Measurements from ENCODE around the gene GTPBP4. TPM values are rescaled to one million over a fixed set of nuclear protein-coding genes. Genes with fewer than 3 reads are reported as not detected.

GTPBP4 gene
- total and polyA plus RNA-seq, 9 of the 15 experiments (the other 6 are each of a cell fraction or from before 2014, with no cell fraction given): 79.0 to 155 (median 128) TPM

DNA sequence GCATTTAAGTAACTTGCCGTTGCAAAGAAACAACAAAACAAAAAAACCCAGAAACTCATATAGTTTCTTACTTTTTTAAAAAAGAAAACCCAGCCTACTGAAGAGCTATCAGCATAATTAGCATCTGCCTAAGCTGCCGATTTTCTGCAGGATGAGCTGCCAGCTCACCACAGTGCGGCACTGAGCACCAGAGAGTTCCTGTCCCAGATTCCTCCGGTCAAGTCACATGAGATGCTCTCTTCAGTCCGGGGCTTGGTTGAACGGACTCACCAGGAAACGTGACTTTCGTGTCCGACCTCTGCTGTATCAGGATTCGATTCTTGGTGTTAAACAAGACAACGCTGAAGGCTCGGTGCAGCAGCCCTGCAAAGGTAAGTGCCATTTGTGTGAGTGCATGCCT, 34.2 kb downstream of the GTPBP4 start:
- Histone ChIP-seq H3K4me3 (no peak overlapping the region), H3K36me3 (ENCODE audit: control insufficient read depth, insufficient read depth, low read length) (peaks cover 23% of the 10 kb centered on the region; the same call in 2 of the 3 replicates), H4K20me1 (replicated peaks; ENCODE audit: control insufficient read depth, insufficient read depth, low read length) (no peaks in the 10 kb centered on the region), H3K9ac (ENCODE audit: insufficient read depth in 1 of 2, low read depth in 2 of 2, low read length in 2 of 2) (no peak overlapping the region), H3K9me1 (ENCODE audit: control insufficient read depth, insufficient read depth, low read length) (no peaks in the 10 kb centered on the region), H3K9me3 (replicated peaks; ENCODE audit: control insufficient read depth, insufficient read depth, low read depth, low read length) (no peaks in the 10 kb centered on the region), H3K27ac (ENCODE audit: extremely low read depth, low read depth, low read length) (no peak overlapping the region), H3K4me1 (replicated peaks in 1 of 2; ENCODE audit: control insufficient read depth in 2 of 2, insufficient read depth in 2 of 2, low read length in 2 of 2) (peaks cover 6 to 8% of the 10 kb centered on the region in 2 experiments; a peak in 3 of 5 replicates), H2AFZ (ENCODE audit: low read depth, low read length) (no peak overlapping the region), H3K27me3 (ENCODE audit: control insufficient read depth in 2 of 2, insufficient read depth in 2 of 2, low read length in 2 of 2) (no peaks in the 10 kb centered on the region), H3K4me2 (ENCODE audit: insufficient read depth, low read length) (no peak overlapping the region), H3K79me2 (ENCODE audit: control insufficient read depth, insufficient read depth, low read length) (no peaks in the 10 kb centered on the region)
- no peak for TF ChIP-seq ZBED1 (IDR thresholded peaks at IDR 0.05)
- no peak for TF ChIP-seq ZNF212 (CRISPR knock-in tag; IDR thresholded peaks at IDR 0.05)
- no peak for TF ChIP-seq CUX1 (CRISPR knock-in tag; IDR thresholded peaks at IDR 0.05)
- TF ChIP-seq, protein P1, sequence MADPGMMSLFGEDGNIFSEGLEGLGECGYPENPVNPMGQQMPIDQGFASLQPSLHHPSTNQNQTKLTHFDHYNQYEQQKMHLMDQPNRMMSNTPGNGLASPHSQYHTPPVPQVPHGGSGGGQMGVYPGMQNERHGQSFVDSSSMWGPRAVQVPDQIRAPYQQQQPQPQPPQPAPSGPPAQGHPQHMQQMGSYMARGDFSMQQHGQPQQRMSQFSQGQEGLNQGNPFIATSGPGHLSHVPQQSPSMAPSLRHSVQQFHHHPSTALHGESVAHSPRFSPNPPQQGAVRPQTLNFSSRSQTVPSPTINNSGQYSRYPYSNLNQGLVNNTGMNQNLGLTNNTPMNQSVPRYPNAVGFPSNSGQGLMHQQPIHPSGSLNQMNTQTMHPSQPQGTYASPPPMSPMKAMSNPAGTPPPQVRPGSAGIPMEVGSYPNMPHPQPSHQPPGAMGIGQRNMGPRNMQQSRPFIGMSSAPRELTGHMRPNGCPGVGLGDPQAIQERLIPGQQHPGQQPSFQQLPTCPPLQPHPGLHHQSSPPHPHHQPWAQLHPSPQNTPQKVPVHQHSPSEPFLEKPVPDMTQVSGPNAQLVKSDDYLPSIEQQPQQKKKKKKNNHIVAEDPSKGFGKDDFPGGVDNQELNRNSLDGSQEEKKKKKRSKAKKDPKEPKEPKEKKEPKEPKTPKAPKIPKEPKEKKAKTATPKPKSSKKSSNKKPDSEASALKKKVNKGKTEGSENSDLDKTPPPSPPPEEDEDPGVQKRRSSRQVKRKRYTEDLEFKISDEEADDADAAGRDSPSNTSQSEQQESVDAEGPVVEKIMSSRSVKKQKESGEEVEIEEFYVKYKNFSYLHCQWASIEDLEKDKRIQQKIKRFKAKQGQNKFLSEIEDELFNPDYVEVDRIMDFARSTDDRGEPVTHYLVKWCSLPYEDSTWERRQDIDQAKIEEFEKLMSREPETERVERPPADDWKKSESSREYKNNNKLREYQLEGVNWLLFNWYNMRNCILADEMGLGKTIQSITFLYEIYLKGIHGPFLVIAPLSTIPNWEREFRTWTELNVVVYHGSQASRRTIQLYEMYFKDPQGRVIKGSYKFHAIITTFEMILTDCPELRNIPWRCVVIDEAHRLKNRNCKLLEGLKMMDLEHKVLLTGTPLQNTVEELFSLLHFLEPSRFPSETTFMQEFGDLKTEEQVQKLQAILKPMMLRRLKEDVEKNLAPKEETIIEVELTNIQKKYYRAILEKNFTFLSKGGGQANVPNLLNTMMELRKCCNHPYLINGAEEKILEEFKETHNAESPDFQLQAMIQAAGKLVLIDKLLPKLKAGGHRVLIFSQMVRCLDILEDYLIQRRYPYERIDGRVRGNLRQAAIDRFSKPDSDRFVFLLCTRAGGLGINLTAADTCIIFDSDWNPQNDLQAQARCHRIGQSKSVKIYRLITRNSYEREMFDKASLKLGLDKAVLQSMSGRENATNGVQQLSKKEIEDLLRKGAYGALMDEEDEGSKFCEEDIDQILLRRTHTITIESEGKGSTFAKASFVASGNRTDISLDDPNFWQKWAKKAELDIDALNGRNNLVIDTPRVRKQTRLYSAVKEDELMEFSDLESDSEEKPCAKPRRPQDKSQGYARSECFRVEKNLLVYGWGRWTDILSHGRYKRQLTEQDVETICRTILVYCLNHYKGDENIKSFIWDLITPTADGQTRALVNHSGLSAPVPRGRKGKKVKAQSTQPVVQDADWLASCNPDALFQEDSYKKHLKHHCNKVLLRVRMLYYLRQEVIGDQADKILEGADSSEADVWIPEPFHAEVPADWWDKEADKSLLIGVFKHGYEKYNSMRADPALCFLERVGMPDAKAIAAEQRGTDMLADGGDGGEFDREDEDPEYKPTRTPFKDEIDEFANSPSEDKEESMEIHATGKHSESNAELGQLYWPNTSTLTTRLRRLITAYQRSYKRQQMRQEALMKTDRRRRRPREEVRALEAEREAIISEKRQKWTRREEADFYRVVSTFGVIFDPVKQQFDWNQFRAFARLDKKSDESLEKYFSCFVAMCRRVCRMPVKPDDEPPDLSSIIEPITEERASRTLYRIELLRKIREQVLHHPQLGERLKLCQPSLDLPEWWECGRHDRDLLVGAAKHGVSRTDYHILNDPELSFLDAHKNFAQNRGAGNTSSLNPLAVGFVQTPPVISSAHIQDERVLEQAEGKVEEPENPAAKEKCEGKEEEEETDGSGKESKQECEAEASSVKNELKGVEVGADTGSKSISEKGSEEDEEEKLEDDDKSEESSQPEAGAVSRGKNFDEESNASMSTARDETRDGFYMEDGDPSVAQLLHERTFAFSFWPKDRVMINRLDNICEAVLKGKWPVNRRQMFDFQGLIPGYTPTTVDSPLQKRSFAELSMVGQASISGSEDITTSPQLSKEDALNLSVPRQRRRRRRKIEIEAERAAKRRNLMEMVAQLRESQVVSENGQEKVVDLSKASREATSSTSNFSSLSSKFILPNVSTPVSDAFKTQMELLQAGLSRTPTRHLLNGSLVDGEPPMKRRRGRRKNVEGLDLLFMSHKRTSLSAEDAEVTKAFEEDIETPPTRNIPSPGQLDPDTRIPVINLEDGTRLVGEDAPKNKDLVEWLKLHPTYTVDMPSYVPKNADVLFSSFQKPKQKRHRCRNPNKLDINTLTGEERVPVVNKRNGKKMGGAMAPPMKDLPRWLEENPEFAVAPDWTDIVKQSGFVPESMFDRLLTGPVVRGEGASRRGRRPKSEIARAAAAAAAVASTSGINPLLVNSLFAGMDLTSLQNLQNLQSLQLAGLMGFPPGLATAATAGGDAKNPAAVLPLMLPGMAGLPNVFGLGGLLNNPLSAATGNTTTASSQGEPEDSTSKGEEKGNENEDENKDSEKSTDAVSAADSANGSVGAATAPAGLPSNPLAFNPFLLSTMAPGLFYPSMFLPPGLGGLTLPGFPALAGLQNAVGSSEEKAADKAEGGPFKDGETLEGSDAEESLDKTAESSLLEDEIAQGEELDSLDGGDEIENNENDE (IDR thresholded peaks at IDR 0.05; ENCODE audit: low read depth, low read length): no peak
- in situ Hi-C loops (cut with MboI) (no loop called here), intact Hi-C loops (cut with micrococcal nuclease) (no loop called here)
- FAIRE-seq (no peak), ATAC-seq (no peak), DNase-seq (ENCODE audit: extremely low read depth in 1 of 4, low spot score in 3 of 4) (no peak)
- CTCF ChIA-PET (ENCODE audit: low intra/inter-chr PET ratio): no interaction called here
- POLR2A ChIA-PET: interaction anchor here (0.6 to 1.6 kb wide), 4 partner anchors 10 to 27 kb away, joined by 3 to 8 read pairs (median 3); partner anchors contain the start of gene IDI1
- WGBS (ENCODE audit: insufficient coverage, low coverage, missing lambda C conversion rate): 85% methylated on average over 12 of the region's 12 CpGs
- BruUV-seq (replicated peaks): no TSS peak

Measured in K562 (cell line).